ENCODE data around the gene MYOG.

DNA sequence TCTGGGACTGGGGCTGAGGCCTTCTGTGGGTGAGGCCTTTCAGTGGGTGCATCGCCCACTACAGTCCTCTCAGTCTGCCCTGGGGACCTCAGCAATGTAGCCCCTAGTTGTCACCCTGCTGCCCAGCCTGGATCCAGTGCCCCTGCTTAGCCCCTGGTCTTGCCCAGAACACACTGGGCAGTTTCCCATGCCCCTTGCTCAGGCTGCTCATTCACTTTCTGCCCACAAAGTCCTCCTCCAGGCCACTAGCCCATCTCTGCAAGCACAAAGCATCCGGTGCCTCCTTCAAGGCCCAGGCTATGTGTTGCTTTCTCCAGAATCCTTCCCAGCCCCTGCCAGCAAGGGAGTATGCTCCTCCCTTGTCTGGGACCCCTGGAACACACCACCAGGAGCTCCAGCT, 36.3 kb upstream of the MYOG start:
- no peak for TF ChIP-seq CTCF (optimal IDR thresholded peaks at IDR 0.05 in 1 of 3, IDR thresholded peaks at IDR 0.05 in 1 of 3, conservative IDR thresholded peaks at IDR 0.05 in 1 of 3; ENCODE audit: extremely low read depth in 1 of 3, insufficient read depth in 2 of 3, low read length in 3 of 3)
- TF ChIP-seq EZH2 (IDR thresholded peaks at IDR 0.05; ENCODE audit: low read length), result no peak
